HepG2 (cell line): Measurements from ENCODE around the gene FYB2. TPM values are rescaled to one million over a fixed set of nuclear protein-coding genes. Genes with fewer than 3 reads are reported as not detected.
A peak's percentile ranks its signal among the peaks of the same experiment; 100 is the strongest.

Source experiments
- AGO1 ChIP-seq: fragments of 200-400 bp; formaldehyde crosslinking; IDR thresholded peaks from 2 replicates; pipeline ENCODE4 v1.6.1; 2017; ENCODE audit warnings: mild to moderate bottlenecking, low read depth, low read length, moderate library complexity; ENCODE audit not compliant: poor library complexity, severe bottlenecking
- AHR ChIP-seq: IDR thresholded peaks from 2 replicates; pipeline ENCODE4 v1.6.1; 2018; ENCODE audit warnings: missing genetic modification reagents, missing compliant biosample characterization
- ATAD3A ChIP-seq: sonication (generic); formaldehyde crosslinking; IDR thresholded peaks from 2 replicates; pipeline ENCODE4 v1.4.0; 2020; ENCODE audit warnings: missing genetic modification reagents
- ATF7 ChIP-seq, 2 experiments: fragments of 450-650 bp in 1 of 2; sonication (generic) in 1 of 2; formaldehyde crosslinking in 1 of 2; IDR thresholded peaks; 2 replicates each; pipeline versions ENCODE4 v1.4.0 to v1.6.1; 2016 to 2020; ENCODE audit warnings: antibody characterized with exemption in 1 of 2, mild to moderate bottlenecking in 1 of 2, missing genetic modification reagents in 1 of 2
- CEBPG ChIP-seq: IDR thresholded peaks from 2 replicates; pipeline ENCODE4 v1.6.1; 2016
- ETV6 ChIP-seq: sonication (generic); formaldehyde crosslinking; conservative IDR thresholded peaks from 2 replicates; pipeline ENCODE4 v1.4.0; 2020; ENCODE audit warnings: missing genetic modification reagents
- HNF4G ChIP-seq, 2 experiments: sonication (generic) in 1 of 2; formaldehyde crosslinking in 1 of 2; IDR thresholded peaks; 2 replicates each; pipeline versions ENCODE4 v1.4.0 to v1.6.1; 2011 to 2020; ENCODE audit warnings: borderline replicate concordance in 2 of 2, low read depth in 2 of 2, mild to moderate bottlenecking in 2 of 2, low read length in 1 of 2, missing genetic modification reagents in 1 of 2, moderate library complexity in 1 of 2
- MAF1 ChIP-seq: sonication (generic); formaldehyde crosslinking; IDR thresholded peaks from 2 replicates; pipeline ENCODE4 v1.5.0; 2020; ENCODE audit warnings: missing genetic modification reagents, borderline replicate concordance
- MBNL3 ChIP-seq: fragments of 250-450 bp; sonication (Bioruptor Pico); conservative IDR thresholded peaks from 2 replicates; pipeline ENCODE4 v1.8.0; 2022; ENCODE audit warnings: mild to moderate bottlenecking, inconsistent platforms
- PITX1 ChIP-seq: sonication (generic); formaldehyde crosslinking; IDR thresholded peaks from 2 replicates; pipeline ENCODE4 v1.5.1; 2020; ENCODE audit warnings: mild to moderate bottlenecking, missing genetic modification reagents
- PRPF4 ChIP-seq: fragments of 200-400 bp; formaldehyde crosslinking; IDR thresholded peaks from 2 replicates; pipeline ENCODE4 v1.6.1; 2016; ENCODE audit warnings: low read length, low read depth; ENCODE audit not compliant: poor library complexity, severe bottlenecking
- RXRA ChIP-seq: sonication (generic); formaldehyde crosslinking; IDR thresholded peaks from 2 replicates; pipeline ENCODE4 v1.5.1; 2020; ENCODE audit warnings: missing genetic modification reagents
- SRY ChIP-seq: sonication (generic); formaldehyde crosslinking; IDR thresholded peaks from 2 replicates; pipeline ENCODE4 v1.8.0; 2022; ENCODE audit warnings: mild to moderate bottlenecking, missing genetic modification reagents
- TCF12 ChIP-seq, 2 experiments: fragments of 450-650 bp in 1 of 2; sonication (generic) in 1 of 2; formaldehyde crosslinking in 1 of 2; IDR thresholded peaks; 2 replicates each; pipeline versions ENCODE4 v1.6.1 to v1.8.0; 2017 to 2022; ENCODE audit warnings: antibody characterized with exemption in 1 of 2, mild to moderate bottlenecking in 1 of 2, missing genetic modification reagents in 1 of 2, moderate library complexity in 1 of 2
- ZFP36 ChIP-seq: fragments of 150-350 bp; IDR thresholded peaks from 2 replicates; pipeline ENCODE4 v1.6.1; 2018; ENCODE audit warnings: borderline replicate concordance, low read length, low read depth; ENCODE audit not compliant: partially characterized antibody
- ZFY ChIP-seq: sonication (generic); formaldehyde crosslinking; IDR thresholded peaks from 2 replicates; pipeline ENCODE4 v1.4.0; 2020; ENCODE audit warnings: missing genetic modification reagents
- ZNF484 ChIP-seq: sonication (generic); formaldehyde crosslinking; IDR thresholded peaks from 2 replicates; pipeline ENCODE4 v1.5.1; 2020; ENCODE audit warnings: mild to moderate bottlenecking, low read depth, missing genetic modification reagents, borderline replicate concordance
- ZNF607 ChIP-seq: sonication (generic); formaldehyde crosslinking; IDR thresholded peaks from 2 replicates; pipeline ENCODE4 v1.5.1; 2020; ENCODE audit warnings: missing genetic modification reagents, mild to moderate bottlenecking, borderline replicate concordance
- ZNF780A ChIP-seq: sonication (generic); formaldehyde crosslinking; IDR thresholded peaks from 2 replicates; pipeline ENCODE4 v1.8.0; 2022; ENCODE audit warnings: mild to moderate bottlenecking, missing genetic modification reagents, moderate library complexity
- polyA plus RNA-seq, 8 experiments: library from polyadenylated mRNA; depleted of rRNA in 3 of 8; stranded (reverse) in 7 of 8; unstranded in 1 of 8; fragments of >200 nt; fragmentation: Illumina TruSeq in 4 of 8; extraction: Trizol in 4 of 8; gene quantifications; 2 replicates each; pipeline versions ENCODE4 v1.2.1 to v1.2.3, GENCODE V29; 2011 to 2016; ENCODE audit warnings: low read depth in 4 of 8, missing spikeins in 1 of 8, mixed read lengths in 1 of 8; ENCODE audit not compliant: insufficient read depth in 1 of 8
- total RNA-seq, 5 experiments: library from RNA; depleted of rRNA; stranded (reverse); fragments of >200 nt; fragmentation: Illumina TruSeq; extraction: Trizol; gene quantifications; 2 replicates each; pipeline ENCODE4 v1.2.3, GENCODE V29; 2016; ENCODE audit warnings: low read depth in 1 of 5
- TF ChIP-seq, protein P1 (sequence below): sonication (generic); formaldehyde crosslinking; IDR thresholded peaks from 2 replicates; pipeline ENCODE4 v1.5.1; 2020; ENCODE audit warnings: mild to moderate bottlenecking, missing genetic modification reagents
- TF ChIP-seq, protein P2 (sequence below): sonication (generic); formaldehyde crosslinking; IDR thresholded peaks from 2 replicates; pipeline ENCODE4 v1.5.1; 2020; ENCODE audit warnings: mild to moderate bottlenecking, moderate library complexity, missing genetic modification reagents
- TF ChIP-seq, protein P3 (sequence below): sonication (generic); formaldehyde crosslinking; IDR thresholded peaks from 2 replicates; pipeline ENCODE4 v1.9.0; 2021; ENCODE audit warnings: missing genetic modification reagents, mild to moderate bottlenecking, borderline replicate concordance

Gene FYB2
- total and polyA plus RNA-seq, 2 of the 13 experiments (the other 11 are each of a cell fraction or from before 2014, with no cell fraction given): 1.2 to 2.7 TPM

DNA sequence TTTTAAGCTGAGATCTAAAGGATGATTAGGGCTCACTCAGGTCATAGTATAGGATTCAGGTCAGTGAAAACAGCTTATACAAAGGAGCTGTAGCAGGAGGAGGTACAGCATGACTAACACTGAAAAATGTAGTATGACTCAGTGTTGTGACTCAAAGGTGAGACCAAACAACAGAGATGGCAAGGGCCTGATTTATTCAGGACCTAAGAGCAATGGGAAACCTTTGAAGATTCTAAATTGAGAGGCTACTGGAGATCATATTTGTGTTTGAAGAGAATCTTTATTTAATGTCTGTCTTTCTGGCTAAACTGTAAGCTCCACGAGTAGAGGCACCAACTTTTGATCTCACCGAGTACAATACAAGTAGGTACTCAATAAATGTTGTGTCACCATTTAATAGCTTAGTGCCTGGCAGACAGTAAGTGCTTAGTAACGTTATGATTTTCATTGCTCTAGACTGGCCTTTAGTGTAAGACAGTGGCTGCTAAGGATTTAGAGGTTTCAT is 130.6 kb downstream of the FYB2 start (continued):
- TF ChIP-seq, protein P1, sequence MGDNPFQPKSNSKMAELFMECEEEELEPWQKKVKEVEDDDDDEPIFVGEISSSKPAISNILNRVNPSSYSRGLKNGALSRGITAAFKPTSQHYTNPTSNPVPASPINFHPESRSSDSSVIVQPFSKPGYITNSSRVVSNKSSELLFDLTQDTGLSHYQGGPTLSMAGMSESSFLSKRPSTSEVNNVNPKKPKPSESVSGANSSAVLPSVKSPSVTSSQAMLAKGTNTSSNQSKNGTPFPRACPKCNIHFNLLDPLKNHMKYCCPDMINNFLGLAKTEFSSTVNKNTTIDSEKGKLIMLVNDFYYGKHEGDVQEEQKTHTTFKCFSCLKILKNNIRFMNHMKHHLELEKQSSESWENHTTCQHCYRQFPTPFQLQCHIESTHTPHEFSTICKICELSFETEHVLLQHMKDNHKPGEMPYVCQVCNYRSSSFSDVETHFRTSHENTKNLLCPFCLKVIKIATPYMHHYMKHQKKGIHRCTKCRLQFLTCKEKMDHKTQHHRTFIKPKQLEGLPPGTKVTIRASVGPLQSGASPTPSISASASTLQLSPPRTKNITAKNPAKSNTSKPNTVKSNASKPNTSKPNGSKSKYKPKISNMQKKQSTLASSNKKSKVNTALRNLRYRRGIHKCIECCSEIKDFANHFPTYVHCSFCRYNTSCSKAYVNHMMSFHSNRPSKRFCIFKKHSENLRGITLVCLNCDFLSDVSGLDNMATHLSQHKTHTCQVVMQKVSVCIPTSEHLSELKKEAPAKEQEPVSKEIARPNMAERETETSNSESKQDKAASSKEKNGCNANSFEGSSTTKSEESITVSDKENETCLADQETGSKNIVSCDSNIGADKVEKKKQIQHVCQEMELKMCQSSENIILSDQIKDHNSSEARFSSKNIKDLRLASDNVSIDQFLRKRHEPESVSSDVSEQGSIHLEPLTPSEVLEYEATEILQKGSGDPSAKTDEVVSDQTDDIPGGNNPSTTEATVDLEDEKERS: no peak
- TF ChIP-seq AGO1 (no peak), ZFP36 (no peak), RXRA (peak; percentile 23; the same call in 1 of the 2 replicates), PITX1 (0 out of 2 replicates have a peak, but pooled peaks have one; percentile 38), AHR (CRISPR knock-in tag) (no peak), ZFY (CRISPR knock-in tag) (no peak), ZNF484 (CRISPR knock-in tag) (no peak), ZNF607 (no peak), ZNF780A (CRISPR knock-in tag) (no peak), MAF1 (CRISPR knock-in tag) (no peak), MBNL3 (no peak), TCF12 (IDR thresholded peaks at IDR 0.05) (no peak), TCF12 (CRISPR knock-in tag; IDR thresholded peaks at IDR 0.05) (0 out of 2 replicates have a peak, but pooled peaks have one; percentile 47), ETV6 (CRISPR knock-in tag) (no peak), PRPF4 (no peak), ATAD3A (CRISPR knock-in tag) (no peak), HNF4G (IDR thresholded peaks at IDR 0.05; ENCODE audit: borderline replicate concordance, low read depth, low read length) (peak; percentile 41; the same call in 1 of the 2 replicates), HNF4G (CRISPR knock-in tag; IDR thresholded peaks at IDR 0.05; ENCODE audit: borderline replicate concordance, low read depth) (no peak), CEBPG (CRISPR knock-in tag) (peak; percentile 46; the same call in 1 of the 2 replicates), SRY (no peak), ATF7 (IDR thresholded peaks at IDR 0.05) (no peak), ATF7 (CRISPR knock-in tag; IDR thresholded peaks at IDR 0.05) (no peak)
- TF ChIP-seq, protein P2, sequence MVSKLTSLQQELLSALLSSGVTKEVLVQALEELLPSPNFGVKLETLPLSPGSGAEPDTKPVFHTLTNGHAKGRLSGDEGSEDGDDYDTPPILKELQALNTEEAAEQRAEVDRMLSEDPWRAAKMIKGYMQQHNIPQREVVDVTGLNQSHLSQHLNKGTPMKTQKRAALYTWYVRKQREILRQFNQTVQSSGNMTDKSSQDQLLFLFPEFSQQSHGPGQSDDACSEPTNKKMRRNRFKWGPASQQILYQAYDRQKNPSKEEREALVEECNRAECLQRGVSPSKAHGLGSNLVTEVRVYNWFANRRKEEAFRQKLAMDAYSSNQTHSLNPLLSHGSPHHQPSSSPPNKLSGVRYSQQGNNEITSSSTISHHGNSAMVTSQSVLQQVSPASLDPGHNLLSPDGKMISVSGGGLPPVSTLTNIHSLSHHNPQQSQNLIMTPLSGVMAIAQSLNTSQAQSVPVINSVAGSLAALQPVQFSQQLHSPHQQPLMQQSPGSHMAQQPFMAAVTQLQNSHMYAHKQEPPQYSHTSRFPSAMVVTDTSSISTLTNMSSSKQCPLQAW (CRISPR knock-in tag): no peak
- TF ChIP-seq, protein P3, sequence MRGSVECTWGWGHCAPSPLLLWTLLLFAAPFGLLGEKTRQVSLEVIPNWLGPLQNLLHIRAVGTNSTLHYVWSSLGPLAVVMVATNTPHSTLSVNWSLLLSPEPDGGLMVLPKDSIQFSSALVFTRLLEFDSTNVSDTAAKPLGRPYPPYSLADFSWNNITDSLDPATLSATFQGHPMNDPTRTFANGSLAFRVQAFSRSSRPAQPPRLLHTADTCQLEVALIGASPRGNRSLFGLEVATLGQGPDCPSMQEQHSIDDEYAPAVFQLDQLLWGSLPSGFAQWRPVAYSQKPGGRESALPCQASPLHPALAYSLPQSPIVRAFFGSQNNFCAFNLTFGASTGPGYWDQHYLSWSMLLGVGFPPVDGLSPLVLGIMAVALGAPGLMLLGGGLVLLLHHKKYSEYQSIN (CRISPR knock-in tag): no peak
